ENCODE results near the gene LFNG. TPM values are rescaled to one million over a fixed set of nuclear protein-coding genes. Genes with fewer than 3 reads are reported as not detected.

Gene LFNG
- total and polyA plus RNA-seq, 8 donors: 5.2 to 59.2 (median 11.0) TPM

DNA sequence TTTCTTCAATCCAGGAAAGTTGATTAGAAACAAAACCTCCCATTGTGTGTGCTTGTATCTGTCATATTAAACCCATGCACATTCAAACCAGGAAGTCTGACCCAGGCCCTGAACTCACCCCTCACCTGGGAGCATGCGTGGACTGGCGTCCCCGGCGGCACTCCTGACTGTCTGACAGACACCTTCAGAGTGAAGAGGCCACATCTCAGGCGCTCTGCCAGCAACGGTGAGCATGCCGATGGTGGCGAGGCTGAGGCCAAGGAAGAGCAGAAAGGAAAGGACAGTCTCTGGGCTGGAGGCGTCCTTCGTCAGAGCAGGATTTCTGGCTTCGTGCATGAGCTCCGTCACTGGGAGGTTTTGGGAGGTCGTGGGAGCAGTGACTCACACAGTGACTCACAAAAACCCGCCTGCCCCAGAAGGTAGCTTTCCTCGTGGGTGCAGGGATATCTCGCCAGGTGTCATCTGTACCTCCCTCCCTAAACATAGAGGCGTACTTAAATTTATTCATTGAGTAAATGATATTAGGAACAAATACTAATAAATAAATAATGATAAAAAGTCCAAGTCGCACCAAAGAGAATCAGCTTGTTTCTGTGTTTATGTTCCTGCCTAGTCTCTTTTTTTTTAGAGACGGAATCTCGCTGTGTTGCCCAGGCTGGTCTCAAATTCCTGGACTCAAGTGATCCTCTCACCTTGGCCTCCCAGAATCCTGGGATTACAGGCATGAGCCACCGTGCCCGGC, 52.7 kb downstream of the LFNG start:
- DNase-seq: no peak
- Histone ChIP-seq H3K4me1 (peaks cover 5 to 9% of the 10 kb centered on the region in 2 donors), H3K27ac (no peak overlapping the region), H3K36me3 (peaks cover 0 to 56% of the 10 kb centered on the region in 2 donors), H3K4me3 (no peak overlapping the region), H3K9me3 (no peaks in the 10 kb centered on the region), H3K27me3 (no peaks in the 10 kb centered on the region)
- no peak for TF ChIP-seq CTCF (IDR thresholded peaks at IDR 0.05)
- intact Hi-C loops (cut with DNase I): no loop called here
- no peak for ATAC-seq

DNA sequence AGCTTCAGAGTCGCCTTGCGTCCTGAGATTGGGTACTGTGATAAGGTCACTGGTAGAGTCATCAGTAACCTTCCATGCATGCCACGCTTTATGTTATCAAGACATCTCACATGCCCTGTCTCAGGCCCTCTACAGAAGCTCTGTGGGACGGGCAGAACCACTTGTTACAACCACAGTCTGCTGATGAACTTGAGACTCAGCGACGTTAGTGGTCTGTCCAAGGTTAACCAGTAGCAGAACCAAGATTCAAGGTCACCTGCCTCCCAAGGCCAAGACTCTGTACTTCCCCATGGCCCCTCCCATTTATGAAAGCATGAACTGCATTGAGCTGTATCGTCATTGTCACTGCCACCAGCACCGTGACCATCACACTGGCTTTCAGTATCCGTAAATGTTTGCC, 54.2 kb downstream of the LFNG start:
- Histone ChIP-seq H3K9me3 (no peaks in the 10 kb centered on the region), H3K27ac (no peak overlapping the region), H3K27me3 (no peaks in the 10 kb centered on the region), H3K36me3 (peaks cover 0 to 62% of the 10 kb centered on the region in 2 donors), H3K4me1 (no peaks in the 10 kb centered on the region), H3K4me3 (no peak overlapping the region)
- no peak for TF ChIP-seq CTCF (IDR thresholded peaks at IDR 0.05)
- intact Hi-C loops (cut with DNase I): no loop called here
- ATAC-seq (no peak), DNase-seq (no peak)

DNA sequence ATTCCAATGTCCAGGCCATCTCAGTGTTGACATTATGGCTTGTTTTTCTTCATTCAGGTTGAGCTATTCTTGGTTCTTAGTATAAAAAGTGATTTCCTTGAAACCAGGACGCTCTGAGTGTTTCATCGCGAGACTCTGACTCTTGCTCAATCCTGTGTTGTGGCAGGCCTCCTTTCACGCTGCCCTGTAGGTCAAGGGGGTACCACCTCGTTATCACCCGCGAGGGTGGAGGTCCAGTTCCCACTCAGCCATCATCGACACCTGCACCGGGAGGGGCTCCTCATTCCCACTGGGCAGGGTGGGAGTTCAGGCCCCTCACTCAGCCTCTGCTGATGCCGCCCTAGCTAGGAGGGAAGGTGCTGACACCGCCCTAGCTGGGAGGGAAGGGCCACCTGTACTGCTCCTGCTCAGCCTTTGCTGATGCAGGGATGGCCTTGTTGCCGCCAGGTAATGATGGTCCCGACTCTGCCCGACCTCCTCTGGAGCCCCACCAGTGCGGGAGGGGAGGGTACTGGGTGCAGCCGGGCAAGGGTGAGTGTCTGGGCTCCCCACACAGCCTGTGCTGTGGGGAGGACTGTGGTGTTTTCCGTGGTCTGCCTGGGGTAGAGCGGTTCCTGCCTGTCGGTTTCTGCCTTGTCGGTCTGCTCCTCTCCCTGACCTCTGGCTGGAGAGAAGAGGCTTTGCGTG, 55.6 kb downstream of the LFNG start:
- no peak overlapping the region for H3K4me3 ChIP-seq
- no peaks in the 10 kb centered on the region for H3K9me3 ChIP-seq
- ATAC-seq (no peak), DNase-seq (peak in 1 of 4 donors; percentile 49)
- no peak for TF ChIP-seq CTCF (IDR thresholded peaks at IDR 0.05)
- H3K27ac ChIP-seq: no peak overlapping the region
- peaks cover 0 to 64% of the 10 kb centered on the region in 2 donors for H3K36me3 ChIP-seq
- H3K4me1 ChIP-seq: no peaks in the 10 kb centered on the region
- no peaks in the 10 kb centered on the region for H3K27me3 ChIP-seq
- intact Hi-C loops (cut with DNase I): no loop called here

- intact Hi-C loops (cut with DNase I): no loop called here
- H3K36me3 ChIP-seq: peaks cover 0 to 71% of the 10 kb centered on the region in 2 donors
These were observed 56.3 kb downstream of the LFNG start for GRCh38 chr7:2575733-2576340.

More at GRCh38 chr7:2575733-2576340, 56.3 kb downstream of the LFNG start:
- Histone ChIP-seq H3K27ac (no peak overlapping the region), H3K4me3 (no peak overlapping the region), H3K4me1 (no peaks in the 10 kb centered on the region), H3K27me3 (no peaks in the 10 kb centered on the region), H3K9me3 (no peaks in the 10 kb centered on the region)
- peak in 1 of 4 donors; percentile 36 for DNase-seq
- TF ChIP-seq CTCF (IDR thresholded peaks at IDR 0.05): no peak
- no peak for ATAC-seq

All from left lung (tissue), 10 donors.